AG09319 (cell line): Measurements from ENCODE around the gene HSD3B7.

Experiments used
- DNase-seq: peaks from one replicate; pipeline ENCODE4 v3.0.0-alpha.2; 2010; ENCODE audit warnings: low read depth; ENCODE audit errors: extremely low read depth
- TF ChIP-seq, protein P1 (sequence below): IDR thresholded peaks from 2 replicates; pipeline ENCODE4 v1.5.1; 2011; ENCODE audit warnings: low read depth, mild to moderate bottlenecking, inconsistent platforms, low read length, moderate library complexity

HSD3B7 gene

DNA sequence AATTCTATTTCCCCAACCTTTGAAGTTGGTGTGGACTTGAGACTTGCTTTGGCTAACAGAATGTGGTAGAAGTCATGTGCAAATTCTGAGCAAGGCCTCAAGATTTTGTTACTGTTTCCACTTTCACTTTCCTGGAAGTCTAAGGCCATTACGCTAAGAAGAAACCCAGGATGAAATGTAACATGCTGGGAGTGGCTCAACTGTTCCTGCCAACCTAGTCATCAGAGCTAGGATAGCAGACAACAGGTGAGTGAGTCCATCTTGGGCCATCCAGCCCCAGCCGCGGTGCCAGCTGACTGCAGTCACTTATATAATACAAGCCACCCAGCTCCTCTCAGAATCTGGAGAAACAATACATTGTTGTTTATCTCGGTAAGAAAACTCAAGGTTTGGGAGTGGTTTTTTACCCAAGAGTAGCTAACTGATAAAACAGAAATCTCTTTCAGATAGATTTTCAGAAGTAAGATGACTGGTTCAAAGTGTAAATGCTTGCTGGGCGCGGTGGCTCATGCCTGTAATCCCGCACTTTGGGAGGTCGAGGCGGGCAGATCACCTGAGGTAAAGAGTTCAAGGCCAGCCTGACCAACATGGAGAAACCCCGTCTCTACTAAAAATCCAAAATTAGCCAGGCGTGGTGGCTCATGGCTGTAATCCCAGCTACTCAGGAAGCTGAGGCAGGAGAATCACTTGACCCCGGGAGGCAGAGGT, 37.7 kb downstream of the HSD3B7 start:
- TF ChIP-seq, protein P1, sequence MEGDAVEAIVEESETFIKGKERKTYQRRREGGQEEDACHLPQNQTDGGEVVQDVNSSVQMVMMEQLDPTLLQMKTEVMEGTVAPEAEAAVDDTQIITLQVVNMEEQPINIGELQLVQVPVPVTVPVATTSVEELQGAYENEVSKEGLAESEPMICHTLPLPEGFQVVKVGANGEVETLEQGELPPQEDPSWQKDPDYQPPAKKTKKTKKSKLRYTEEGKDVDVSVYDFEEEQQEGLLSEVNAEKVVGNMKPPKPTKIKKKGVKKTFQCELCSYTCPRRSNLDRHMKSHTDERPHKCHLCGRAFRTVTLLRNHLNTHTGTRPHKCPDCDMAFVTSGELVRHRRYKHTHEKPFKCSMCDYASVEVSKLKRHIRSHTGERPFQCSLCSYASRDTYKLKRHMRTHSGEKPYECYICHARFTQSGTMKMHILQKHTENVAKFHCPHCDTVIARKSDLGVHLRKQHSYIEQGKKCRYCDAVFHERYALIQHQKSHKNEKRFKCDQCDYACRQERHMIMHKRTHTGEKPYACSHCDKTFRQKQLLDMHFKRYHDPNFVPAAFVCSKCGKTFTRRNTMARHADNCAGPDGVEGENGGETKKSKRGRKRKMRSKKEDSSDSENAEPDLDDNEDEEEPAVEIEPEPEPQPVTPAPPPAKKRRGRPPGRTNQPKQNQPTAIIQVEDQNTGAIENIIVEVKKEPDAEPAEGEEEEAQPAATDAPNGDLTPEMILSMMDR = no peak
- DNase-seq = no peak

DNA sequence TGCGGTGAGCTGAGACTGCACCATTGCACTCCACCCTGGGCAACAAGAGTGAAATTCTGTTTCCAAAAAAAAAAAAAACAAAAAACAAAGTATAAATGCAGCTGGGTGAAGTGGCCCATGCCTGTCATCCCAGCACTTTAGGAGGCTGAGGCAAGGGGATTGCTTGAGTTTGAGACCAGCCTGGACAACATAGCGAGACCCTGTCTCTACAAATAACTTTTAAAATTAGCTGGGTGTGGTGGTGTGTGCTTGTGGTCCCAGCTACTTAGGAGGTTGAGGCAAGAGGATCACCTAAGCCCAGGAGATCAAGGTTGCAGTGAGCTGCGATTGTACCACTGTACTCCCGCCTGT, 38.2 kb downstream of the HSD3B7 start:
- DNase-seq = no peak
- TF ChIP-seq, protein P1 = no peak

DNA sequence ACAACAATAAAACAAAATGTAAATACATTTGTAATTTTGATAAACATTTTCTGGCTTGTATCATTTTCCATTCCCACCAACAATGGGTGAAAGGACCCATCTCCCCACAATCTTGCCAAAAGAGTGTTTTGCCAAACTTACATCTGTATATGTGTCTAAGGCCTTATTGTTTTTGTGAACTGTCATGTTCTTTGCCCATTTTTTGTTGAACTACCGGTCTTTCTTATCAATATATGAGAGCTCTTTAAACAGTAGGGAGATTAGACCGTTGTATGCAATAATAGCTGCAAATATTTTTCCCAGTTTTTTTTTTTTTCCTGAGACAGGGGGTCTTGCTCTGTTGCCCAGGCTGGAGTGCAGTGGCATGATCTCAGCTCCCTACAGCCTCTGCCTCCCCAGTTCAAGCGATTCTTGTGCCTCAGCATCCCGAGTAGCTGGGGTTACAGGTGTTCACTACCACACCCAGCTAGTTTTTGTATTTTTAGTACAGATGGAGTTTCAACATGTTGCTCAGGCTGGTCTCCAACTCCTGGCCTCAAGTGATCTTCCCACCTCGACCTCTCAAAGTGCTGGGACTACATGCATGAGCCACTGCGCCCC, 38.7 kb downstream of the HSD3B7 start:
- TF ChIP-seq, protein P1 = no peak
- no peak for DNase-seq

DNA sequence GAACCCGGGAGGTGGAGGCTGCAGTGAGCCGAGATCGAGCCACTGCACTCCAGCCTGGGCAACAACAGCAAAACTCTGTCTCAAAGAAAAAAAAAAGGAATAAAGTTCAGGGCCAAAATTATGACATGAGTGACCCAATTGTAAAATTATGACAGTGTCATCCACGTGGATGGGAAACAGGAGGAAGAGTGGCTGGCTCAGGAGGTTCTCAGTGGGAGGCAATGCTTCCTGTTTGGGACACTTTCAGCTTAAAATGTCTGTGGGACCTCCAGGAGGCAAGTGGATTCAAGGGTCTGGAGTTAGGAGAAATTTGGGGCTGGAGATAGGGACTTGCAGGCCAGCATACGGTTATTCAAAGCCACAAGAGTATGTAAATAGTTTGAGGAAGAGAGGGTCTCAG, 40.3 kb downstream of the HSD3B7 start:
- DNase-seq = no peak
- TF ChIP-seq, protein P1 = no peak

DNA sequence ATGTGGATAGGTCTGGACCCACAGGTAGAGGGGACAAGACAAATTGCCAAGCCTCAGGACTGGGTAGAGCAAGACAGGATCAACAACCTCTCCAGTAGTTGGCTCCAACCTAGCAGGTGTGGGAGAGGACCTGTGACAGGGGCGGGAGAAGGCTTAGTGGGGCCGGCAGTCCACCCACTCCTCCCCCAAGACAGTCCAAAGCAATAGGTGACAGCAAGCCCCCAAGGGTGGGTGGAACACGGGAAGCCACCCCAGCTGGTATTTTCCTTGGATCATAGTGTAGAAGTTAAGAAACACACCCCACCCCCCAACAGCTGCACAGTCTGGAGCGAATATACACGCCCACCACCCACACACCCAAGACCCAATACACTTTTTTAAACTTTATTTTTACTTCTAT, 44.3 kb downstream of the HSD3B7 start:
- no peak for DNase-seq
- TF ChIP-seq, protein P1 = no peak

DNA sequence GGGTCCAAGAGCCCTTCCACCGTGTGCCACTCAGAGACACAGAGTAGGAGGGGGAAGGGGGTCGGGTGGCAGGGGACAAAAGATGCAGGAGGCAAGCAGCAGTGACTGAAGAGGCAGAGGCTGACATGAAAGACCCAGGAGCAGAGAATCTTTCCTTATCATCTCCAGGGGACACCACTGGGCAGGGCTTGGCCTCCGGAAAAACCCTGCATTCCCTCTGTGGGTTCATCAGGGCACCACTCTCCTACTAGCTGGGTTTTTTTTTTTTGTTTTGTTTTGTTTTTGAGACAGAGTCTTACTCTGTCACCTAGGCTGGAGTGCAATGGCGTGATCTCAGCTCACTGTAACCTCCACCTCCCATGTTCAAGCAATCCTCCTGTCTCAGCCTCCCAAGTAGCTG, 46.3 kb downstream of the HSD3B7 start:
- no peak for DNase-seq
- TF ChIP-seq, protein P1 = no peak
